ENCODE data around the gene RBFOX1.
"Not testable (repeated sequence)": the region's sequence is repeated elsewhere in the genome, so short reads cannot be mapped to it uniquely, and the experiment has no call there.

RBFOX1 gene

DNA sequence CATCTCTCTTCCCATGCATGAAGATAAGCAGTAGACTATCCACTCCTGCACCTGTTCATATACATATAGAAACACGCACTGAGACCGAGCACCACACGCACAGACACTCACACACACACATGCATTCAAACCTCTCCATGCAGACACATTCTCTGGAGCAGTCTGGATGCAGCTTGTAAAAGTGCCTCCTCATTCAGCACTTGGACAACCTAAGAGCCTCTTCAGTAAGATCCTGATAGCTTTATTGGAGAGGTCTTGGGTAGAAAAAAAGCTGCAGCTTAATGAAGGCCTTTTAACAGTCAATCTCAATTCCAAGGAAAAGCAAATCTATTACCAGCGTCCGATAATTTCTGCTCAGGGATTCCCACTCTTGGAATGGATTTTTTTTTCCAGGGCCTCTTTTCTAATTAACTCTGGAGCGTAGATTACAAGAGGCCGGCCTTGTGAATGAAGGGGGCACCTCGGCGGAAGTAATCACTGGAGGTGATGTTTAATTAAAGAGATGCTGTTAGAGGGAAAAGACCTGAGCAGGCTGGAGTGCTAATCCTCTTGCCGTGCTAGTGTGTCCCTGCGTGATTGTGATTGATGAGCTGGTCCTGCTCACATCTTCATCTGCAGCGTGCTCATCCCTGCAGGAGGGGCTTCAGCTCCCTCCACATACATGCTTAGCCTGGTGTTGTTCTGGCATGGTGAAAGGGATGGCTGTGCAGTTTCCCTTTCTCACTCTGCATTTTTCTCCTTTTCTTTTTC, 155.1 kb downstream of the RBFOX1 start:
- DNase-seq = no peak

DNA sequence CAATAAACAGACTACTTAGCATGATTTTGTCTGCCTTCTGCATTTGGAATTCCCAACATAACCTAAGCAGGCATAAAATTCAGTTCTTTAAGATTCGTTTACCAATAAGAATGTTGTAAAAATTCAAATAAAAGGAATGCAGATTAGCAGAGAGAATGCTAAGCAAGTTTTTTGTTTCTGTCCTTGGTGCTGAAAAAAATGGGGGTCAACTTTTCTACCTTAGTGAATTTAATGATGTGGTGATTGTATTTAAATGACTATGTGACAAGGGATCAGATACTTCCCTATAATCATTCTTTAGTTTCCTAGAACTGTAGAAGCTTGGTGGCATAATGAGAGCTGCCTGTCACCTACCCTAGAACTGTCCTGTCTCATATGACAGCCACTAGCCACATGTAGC, 159.5 kb downstream of the RBFOX1 start:
- DNase-seq = no peak

DNA sequence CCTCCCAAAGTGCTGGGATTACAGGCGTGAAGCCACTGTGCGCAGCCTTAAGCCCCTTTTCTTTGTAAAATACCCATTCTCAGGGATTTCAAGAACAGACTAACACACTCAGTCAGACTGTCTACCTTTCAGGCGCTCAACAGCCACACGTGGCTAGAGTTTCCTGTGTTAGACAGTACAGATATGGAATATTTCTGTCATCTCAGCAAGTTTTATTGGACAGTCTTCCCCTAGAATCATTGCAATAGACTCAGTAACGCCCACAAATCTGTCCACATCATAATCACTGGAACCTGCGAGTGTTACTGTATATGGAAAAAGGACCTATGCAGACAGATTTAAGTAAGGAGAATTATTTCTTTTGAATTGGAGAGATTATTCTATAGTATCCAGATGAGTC, 160.5 kb downstream of the RBFOX1 start:
- no peak for DNase-seq

DNA sequence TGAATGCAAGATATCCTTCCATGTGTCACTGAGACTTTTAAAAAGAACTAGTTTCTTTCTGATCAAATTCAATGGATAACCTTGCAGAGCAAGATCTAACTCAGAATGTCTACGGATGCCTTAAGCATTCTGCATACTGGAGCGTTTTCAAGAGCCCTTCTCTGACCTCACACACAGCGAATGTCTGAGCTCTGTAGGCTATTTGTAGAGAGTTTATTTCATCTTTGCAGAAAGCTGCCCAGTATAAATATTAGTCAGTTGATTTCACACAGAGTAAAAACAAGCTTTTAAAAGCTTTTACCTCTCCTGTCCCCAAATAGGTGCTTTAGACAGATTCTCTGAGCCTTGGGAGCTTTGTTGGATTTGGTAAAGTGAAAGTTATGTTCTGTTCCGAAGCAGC, 165.0 kb downstream of the RBFOX1 start:
- DNase-seq = no peak

DNA sequence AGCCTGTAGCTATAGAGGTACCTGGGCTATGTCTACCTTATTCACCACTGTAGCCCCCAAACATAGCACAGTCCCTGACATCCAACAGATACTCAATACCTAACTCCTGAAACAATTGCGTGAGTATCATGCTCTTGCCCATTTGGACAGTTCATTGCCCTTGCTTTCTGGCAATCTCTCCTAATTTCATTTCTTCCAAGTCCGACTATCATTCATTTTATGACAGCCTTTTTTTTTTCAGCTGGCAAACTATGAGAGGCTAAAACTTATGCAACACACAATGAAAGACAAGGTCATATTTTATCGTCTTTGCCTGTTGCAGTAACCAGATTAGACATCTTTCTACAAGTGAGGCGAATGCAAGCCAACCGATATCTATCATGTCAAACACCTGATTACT, 169.2 kb downstream of the RBFOX1 start:
- DNase-seq = no peak

DNA sequence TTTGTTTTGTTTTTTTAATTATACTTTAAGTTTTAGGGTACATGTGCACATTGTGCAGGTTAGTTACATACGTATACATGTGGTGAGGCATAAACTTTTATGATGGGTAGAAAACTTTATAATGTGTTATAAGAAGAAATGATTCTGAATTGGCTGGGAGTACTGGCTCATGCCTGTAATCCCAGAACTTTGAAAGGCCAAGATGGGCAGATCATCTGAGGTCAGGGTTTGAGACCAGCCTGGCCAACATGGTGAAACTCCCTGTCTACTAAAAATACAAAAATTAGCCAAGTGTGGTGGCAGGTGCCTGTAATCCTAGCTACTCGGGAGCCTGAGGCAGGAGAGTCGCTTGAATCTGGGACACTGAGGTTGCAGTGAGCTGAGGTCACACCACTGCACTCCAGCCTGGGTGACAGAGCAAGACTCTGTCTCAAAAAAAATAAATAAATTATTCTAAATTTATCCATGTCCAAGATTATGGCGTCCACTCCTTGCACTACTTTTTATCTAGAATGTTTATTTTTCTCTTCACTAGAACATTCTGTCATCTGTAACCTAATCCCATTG, 170.0 kb downstream of the RBFOX1 start:
- not testable (repeated sequence) for DNase-seq

DNA sequence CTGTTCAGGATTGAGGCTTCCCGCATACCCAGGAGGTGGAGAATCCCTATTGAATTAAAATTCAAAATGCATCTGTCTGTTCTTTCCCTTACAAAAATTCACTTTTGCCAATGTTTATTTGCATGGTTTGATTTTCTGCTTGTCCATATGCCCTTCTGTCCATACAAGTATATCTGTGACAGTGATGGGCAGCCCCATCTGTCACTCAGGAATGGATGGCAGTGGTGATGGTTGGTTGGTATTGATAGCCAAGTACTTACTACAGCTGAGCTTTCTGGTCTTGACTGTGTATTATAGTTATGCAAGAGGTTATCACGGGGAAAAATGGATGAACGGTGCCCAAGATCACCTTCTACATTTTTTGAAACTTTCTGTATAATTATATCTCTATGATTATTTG, 171.0 kb downstream of the RBFOX1 start:
- no peak for DNase-seq

DNA sequence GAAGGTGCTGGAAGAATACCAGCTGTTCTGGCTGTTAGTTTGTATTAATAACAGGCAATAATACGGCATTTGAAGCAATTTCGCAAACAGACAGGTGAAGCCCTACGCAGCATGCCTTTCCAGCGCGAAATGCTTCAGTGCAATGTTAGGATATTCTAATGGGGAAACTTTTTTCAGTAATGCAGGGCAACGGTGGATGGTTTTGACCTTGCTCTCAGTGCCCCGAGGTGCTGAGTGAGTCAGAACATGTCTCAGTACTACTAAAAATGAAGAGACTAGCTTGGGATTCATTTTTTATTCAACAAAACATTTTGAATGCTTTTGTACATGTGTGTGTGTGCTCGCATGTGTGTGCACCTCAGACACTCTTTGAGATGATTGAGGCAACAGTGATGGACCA, 172.2 kb downstream of the RBFOX1 start:
- DNase-seq = no peak

DNA sequence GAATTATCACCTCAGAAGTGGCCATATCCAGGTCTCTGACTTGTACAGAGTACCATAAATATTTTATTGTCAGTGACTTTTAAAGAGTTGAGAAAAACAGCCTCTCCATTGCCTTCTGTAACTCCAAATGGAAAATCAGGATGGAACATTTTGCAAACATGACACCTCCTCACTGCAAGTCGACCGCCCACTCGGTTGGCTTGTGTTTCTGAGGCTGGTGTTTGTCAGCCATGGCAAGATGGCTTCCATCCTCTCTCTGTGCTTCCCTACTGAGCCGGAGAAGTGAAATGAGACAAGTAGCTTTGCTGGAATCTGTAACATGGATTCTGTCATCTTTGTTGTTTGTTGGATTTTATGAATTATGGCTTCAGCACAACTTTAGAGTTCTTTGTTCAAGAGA, 172.8 kb downstream of the RBFOX1 start:
- no peak for DNase-seq

DNA sequence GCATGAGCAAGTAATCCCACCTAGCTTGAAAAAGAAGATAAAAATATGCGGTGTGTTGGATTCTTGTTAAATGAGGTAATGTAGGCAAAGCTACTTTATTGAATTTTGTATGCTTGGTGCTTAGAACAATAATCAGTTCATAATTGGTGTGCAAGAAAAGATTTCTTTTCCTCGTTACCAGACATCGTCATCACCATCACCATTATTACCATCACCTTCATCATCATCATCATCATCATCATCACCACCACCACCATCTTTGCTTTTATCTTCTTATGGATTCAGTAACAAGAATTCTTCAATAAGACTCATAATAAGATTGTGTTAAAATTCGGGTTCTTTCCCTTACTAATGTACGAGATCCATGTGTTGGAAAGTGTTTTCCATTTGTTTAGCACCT, 173.7 kb downstream of the RBFOX1 start:
- DNase-seq = no peak

DNA sequence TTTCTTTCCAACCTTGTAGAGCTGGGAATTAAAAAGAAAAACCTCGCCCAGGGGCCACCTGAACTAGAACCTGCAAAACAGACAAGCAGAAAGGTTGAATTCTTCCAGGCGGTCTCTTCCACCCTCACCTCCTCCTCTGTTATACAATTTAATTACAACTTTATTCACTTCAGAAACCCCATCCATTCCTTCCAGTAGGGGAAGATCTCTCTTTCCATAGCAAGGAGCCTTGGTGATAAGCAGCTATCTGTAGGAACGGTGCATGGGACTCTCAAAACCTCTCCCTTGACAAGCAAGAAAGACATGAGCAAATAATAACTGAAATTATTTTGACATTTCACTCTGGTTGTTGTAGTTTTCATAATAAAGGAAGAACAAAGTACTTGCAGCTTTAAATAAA, 176.0 kb downstream of the RBFOX1 start:
- DNase-seq = no peak

DNA sequence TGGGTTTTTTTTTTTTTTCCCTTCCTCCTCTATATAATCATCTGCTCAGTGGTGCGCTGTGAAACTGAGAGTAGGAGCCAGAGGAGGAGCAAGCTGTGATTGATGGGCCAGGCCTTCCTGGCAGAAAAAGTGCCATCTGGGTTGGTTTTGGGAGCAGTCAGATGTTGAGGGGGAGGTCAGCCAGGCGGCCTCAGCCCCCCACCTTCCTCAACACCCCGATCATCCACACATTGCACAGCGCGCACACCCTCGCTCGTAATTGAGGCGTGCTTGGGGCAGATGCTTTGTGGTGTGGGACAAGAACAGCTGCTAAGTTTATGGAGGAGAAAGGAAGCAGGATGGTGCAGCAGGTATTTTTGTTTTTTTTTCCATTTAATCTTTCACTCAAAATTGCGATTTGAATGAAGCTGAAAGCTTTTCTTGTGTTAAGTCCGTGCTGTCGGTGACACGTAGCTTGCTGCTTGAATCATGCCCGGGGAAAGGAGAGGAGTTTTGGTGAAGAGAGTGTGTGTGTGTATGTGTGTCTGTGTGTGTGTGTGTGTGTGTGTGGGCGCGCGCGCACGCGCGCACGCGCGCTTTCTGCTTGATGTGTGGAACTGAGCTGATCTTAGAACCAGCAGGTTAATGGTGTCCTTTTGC, 177.4 kb downstream of the RBFOX1 start:
- DNase-seq = no peak

DNA sequence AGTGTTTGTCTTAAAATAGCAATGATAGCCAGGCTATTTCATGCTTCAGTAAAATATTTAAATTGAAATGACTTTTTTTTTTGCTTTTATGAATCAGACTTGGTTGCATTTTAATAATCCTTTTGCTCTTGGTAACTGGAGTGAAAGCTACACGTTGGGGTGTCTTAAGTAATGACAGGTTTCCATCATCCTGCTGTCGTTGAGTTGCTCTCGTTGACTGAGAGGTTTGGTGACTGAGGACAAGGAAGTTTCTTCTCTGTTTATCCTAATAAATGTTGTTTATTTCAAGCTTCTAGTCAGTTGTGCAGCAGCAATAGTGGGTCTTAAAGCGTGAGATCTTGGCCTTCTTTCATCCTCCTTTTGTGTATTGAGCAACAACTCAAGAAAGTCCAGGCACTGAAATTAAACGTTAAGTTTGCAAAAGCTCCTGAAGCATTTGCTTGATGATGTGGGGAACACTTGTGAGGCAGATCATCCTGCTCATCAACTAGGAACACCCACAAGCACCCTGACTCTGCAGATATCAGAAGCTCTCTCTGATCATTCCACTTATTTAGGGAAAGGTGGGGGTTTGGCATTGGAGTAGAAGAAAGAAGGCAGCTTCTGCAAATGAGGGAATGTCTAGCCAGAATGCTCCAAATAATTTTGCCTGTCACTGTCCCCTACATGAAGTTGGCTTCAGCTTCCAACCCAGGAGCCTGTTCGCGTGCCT, 179.1 kb downstream of the RBFOX1 start:
- no peak for DNase-seq

DNA sequence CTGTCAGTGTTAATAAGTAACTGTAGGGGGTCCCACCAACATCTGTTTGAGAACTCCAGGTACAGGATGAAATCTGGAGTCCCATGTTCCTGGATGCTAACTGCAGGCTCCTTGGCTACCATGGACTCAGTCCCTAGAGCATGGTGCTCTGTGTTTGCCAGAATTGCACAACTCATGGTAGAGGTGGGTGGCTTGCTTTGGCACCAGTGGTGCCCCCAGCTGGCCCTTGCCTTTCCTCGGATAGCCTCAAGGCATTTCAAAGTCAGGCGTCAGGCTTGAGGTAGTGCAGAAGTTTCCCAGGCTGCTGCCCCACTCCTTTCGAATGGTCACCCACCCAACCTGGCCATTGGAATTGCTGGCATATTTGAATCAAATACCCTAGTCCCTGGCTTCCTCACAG, 179.9 kb downstream of the RBFOX1 start:
- no peak for DNase-seq

DNA sequence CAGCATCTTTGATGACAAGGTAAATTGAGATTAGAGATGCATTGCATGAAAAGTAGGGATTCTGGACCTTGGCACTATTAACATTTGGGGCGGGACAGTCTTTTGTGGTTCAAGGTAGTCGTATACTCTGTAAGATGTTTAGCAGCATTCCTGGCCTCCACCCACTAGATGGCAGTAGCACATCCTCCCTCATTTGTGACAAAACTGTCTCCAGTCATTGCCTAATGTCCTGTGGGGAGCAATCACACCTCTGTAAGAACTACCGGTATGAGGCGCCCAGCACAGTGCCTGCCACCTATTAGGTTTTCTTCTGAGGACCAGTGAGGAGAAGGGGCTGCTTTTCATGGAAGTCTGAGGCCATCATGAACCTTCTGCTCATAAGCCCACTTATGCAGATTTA, 180.8 kb downstream of the RBFOX1 start:
- DNase-seq = no peak

DNA sequence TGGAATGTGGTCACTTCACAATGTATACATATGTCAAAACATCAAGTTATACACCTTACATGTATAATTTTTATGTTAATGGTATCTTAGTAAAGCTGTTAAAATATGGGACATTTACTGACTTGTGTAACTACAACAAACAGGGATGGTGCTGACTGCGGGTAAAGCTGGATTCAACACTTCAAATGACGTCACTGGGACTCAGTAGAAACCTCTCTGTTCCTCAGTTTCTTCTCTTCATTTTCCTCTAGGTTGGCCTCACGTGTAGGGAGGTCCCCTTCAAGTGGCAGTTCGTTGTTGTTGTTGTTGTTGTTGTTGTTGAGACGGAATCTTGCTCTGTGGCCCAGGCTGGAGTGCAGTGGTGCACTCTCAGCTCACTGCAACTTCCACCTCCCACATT, 182.9 kb downstream of the RBFOX1 start:
- DNase-seq = no peak

DNA sequence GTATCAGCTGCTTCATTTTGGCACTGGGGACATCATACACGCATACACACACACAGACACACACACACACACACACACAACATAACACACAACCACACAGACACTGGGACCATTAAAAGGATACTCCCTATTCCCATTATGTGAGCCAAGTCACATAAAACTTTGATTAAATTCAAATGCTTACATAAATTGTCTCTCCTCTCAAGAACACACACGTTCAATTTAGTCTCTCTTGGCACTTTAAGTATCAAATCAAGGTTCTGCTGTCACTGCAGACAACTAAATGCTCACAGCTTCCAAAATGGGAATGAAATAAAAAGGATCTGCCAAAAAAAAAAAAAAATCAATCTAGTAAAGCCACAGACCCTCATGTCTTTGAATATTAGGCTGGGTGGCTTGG, 184.9 kb downstream of the RBFOX1 start:
- DNase-seq = no peak

DNA sequence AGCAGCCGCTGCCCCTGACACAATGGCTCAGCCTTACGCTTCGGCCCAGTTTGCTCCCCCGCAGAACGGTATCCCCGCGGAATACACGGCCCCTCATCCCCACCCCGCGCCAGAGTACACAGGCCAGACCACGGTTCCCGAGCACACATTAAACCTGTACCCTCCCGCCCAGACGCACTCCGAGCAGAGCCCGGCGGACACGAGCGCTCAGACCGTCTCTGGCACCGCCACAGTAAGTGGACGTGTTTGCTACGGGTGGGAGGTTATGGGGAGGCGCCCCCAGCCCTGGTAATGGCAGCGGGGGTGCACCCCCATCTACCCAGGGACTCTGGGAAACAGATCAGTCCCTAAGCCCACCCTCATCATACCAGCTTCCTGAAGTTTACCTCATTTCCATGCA, 185.5 kb downstream of the RBFOX1 start:
- DNase-seq = no peak

DNA sequence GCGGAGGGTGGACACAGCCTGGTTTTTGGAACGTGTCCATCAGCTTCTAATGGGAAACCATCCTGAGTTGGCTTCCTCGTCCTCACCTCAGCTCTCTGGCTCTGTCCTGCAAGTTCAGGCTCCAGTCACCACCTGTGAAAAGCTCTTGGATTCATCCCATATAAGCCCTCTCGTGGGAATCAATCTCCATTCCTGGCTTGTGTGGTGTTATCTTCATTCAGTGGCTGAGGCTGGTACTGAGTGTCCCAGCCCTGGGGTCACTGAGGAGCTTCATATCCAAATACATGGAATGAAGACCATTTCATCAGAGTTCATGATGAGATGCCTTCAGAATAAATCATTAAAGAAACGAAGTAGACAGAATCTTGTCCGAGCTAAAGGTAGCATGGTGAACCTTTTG, 189.2 kb downstream of the RBFOX1 start:
- DNase-seq = no peak

DNA sequence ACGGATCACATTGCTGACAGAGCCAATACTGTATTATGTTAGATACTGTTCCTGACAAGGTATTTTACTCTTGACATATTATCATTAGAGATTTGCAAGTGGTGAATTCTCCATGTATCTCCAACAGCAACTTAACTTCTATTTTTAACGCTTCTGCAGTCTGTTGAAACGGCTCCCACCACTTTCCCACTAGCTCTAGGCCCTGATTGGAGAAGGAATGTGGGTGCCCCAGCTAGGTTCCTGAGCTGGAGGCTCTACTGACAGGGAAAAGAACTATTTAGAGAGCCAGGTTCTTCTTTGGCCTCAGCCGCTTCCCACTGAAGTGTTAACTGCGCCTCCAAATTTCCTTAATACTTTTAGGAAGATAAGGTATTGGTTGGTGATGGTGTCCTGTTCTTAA, 191.8 kb downstream of the RBFOX1 start:
- DNase-seq = no peak

DNA sequence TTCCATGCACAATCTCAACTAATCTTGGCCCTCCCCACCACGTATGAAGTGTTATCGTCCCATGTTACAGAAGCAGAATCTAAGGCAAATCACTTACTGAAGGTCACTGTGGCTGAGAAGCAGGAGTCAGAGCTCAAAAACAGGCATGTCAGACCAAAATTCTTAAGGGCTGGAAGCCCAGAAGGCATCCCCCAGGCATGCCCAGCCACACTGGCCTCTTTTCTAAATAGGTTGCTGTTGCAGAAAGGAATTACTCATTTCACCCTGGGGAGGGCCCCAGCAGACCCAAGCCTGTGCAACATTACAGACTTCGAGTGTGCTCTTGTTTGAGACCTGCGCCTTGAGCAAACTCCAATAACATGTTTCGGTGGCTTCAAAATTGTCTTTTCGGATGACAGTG, 194.1 kb downstream of the RBFOX1 start:
- no peak for DNase-seq

DNA sequence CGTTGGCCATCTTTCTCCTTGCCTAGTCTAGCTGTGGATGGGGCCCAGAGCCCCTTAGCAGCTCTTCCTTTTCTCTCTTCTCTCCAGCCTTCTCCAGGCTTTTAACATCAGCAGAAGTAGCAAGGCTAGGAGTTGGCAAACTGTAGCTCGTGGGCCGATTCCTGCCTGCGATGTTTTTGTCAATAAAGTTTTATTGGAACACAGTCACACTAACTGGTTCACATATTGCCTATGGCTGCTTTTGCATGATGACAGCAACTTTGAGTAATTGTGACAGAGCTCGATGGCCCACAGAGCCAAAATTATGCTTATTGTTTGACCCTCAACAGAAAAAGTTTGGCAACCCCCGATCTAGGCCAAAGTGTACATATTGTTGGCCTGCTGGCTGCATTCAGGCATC, 199.9 kb downstream of the RBFOX1 start:
- DNase-seq = no peak

DNA sequence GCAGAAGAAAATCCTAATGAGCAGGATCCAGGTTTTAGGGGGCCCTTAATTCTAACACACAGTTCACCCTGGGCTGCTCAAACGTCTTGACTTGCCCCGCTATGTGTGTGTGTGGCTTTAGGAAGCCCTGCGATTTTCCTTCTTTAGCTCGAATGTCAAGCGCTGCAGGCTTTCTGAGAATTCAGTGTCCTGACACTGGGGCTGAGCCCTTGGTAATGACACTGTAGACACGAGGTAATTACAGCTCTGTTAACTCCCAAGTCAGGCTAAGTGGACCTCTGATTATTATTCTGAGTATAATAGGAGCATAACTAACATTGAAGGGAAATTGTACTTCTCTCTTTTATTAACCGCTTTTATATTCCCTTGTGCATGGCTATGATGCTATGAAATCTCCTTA, 202.1 kb downstream of the RBFOX1 start:
- DNase-seq = no peak

DNA sequence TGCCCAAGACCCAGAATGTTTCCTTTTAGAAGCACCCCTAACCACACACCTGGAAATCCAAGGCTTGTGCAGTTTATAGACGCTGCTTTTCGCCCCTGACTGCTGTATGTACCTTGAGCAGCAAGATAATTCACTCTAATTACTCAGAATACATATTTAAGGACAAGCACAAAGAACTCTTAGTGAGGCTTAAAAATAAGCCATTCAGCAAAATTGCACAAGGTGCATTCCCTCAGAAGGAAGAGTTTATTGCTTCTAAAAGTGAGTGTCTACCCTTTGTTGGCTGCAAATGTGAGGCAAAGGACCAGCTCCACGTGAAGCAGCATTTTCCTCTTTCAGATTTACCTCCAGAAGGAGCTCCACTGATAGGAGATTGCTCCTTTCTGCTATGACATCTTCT, 208.4 kb downstream of the RBFOX1 start:
- no peak for DNase-seq
